Measurements from ENCODE around the gene HIGD2A.

HIGD2A gene

DNA sequence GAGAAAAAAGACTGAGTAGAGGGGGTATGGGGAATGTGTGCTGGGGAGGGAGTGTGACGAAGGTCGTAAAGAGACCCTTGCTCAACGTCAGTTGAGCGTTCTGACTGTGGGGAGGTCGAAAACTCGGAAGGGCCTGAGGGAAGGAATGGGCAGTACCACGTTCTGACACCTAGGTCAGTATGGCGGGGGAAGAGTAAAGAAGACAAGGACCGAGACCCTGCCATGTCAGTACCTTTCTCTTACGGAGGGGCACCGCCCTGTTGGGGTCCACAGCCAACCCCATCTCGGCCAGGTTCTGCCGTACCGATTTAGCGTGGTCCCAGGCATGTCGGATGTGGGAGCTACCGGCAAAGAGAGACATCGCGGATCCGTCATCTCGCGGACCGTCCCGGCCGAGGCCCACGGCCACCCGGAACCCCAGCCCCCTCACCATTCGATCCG, 528 bp upstream of the HIGD2A start:
- TF ChIP-seq, protein P1, sequence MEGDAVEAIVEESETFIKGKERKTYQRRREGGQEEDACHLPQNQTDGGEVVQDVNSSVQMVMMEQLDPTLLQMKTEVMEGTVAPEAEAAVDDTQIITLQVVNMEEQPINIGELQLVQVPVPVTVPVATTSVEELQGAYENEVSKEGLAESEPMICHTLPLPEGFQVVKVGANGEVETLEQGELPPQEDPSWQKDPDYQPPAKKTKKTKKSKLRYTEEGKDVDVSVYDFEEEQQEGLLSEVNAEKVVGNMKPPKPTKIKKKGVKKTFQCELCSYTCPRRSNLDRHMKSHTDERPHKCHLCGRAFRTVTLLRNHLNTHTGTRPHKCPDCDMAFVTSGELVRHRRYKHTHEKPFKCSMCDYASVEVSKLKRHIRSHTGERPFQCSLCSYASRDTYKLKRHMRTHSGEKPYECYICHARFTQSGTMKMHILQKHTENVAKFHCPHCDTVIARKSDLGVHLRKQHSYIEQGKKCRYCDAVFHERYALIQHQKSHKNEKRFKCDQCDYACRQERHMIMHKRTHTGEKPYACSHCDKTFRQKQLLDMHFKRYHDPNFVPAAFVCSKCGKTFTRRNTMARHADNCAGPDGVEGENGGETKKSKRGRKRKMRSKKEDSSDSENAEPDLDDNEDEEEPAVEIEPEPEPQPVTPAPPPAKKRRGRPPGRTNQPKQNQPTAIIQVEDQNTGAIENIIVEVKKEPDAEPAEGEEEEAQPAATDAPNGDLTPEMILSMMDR (conservative IDR thresholded peaks at IDR 0.05): no peak
- no peak for TF ChIP-seq ZFX (IDR thresholded peaks at IDR 0.05)

DNA sequence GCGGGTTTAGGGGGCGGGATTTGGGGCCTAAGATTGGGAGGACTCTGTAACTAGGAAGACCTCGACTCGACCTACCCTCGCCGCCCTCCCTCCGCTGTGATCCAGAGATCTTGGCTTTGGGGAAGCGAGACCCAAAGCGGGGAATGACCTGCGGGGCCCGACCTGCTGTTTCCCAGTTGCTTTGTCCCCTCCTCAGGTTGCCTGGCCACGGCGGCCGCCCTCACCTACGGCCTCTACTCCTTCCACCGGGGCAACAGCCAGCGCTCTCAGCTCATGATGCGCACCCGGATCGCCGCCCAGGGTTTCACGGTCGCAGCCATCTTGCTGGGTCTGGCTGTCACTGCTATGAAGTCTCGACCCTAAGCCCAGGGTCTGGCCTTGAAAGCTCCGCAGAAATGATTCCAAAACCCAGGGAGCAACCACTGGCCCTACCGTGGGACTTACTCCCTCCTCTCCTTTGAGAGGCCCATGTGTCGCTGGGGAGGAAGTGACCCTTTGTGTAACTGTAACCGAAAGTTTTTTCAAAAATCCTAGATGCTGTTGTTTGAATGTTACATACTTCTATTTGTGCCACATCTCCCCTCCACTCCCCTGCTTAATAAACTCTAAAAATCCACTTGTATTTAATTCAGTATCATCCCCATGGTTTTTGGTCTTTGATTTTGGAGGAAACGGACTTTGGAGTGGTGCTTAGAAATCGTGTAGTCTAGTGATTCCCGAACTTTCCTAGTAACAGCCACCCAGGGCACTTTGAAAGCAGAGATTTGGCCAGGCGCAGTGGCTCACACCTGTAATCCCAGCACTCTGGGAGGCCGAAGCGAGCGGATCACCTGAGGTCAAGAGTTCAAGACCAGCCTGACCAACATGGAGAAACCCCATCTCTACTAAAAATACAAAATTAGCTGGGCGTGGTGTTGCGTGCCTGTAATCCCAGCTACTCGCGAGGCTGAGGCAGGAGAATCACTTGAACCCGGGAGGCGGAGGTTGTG, 878 bp downstream of the HIGD2A start:
- H3K27ac ChIP-seq: peak overlapping the region; percentile 94
- TF ChIP-seq, protein P1 (conservative IDR thresholded peaks at IDR 0.05): no peak
- no peak for TF ChIP-seq ZFX (IDR thresholded peaks at IDR 0.05)

More for the DNA sequence above, 528 bp upstream of the HIGD2A start:
- peak overlapping the region; percentile 94 for H3K27ac ChIP-seq

DNA sequence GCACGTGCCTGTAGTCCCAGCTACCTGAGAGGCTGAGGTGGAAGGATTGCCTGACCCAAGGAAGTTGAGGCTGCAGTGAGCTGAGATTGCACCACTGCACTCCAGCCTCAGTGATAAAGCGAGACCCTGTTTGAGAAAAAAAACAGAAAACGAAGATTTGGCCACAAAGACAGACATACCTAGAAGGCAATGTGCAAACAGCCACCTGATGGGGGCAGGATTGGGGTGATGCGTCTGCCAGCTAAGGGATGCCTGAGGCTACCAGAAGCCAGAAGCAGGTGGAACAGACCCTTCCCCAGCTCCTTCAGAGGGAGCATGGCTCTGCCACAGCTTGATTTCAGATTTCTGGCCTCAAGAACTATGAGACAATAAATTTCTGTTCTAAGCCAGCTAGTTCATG, 2.9 kb downstream of the HIGD2A start:
- no peak overlapping the region for H3K27ac ChIP-seq
- TF ChIP-seq, protein P1 (conservative IDR thresholded peaks at IDR 0.05): no peak
- no peak for TF ChIP-seq ZFX (IDR thresholded peaks at IDR 0.05)

DNA sequence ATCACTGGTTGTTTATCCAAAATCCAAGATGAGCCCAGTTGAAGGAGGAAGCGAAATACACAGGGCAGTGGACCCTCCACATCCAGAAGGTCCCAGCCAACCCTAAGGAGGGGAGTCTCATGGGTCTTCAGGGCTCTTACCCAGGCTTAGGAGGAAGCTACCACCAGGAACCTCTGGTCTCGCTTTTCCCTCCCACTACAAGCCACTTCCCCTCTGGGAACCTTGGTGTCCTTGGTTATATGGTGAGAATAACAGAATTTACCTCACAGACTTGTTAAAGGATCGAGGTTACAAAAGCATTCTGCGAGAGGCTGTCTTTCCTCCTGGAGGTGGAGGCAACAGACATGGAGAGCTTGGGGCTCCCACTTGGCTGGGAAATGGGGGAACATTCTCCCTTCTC, 3.4 kb downstream of the HIGD2A start:
- TF ChIP-seq ZFX (IDR thresholded peaks at IDR 0.05): no peak
- TF ChIP-seq, protein P1 (conservative IDR thresholded peaks at IDR 0.05): no peak
- no peak overlapping the region for H3K27ac ChIP-seq

DNA sequence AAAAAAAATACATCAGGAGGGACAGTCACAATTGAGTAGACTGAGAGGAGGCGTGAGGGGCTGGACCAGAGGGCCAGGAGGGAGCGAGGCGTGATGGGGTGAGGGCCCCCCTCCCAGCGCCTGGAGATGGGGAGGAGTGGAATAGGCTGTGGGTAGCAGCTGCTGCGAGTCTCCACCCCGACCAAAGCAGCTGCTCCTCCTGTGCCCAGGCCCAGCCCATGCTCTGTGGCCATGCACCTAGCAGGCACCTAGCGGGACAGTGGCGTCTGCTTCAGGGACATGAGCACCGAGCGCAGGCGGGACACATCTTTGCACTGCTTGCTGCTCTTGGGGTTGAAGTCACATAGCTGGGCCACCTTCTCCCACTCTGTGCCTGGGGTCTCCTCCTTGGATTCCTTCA, 4.0 kb downstream of the HIGD2A start:
- no peak for TF ChIP-seq ZFX (IDR thresholded peaks at IDR 0.05)
- TF ChIP-seq, protein P1 (conservative IDR thresholded peaks at IDR 0.05): no peak
- H3K27ac ChIP-seq: no peak overlapping the region

DNA sequence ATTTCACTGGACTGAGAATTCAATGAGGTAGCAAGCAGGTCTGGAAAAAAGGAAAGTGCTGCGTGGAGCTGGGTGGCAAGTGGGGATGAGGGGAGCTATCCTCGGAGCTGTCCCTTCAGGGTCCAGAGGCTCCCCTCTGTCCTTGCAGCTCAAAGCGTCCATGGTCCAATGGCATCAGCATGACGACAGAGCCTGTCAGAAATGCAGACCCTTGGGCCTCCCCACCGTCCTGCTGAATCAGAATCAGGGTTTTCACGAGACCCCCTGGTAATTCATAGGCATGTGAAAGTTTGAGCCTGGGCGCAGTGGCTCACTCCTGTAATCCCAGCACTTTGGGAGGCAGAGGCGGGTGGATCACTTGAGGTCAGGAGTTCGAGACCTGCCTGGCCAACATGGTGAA, 5.5 kb downstream of the HIGD2A start:
- TF ChIP-seq, protein P1 (conservative IDR thresholded peaks at IDR 0.05): no peak
- no peak overlapping the region for H3K27ac ChIP-seq

DNA sequence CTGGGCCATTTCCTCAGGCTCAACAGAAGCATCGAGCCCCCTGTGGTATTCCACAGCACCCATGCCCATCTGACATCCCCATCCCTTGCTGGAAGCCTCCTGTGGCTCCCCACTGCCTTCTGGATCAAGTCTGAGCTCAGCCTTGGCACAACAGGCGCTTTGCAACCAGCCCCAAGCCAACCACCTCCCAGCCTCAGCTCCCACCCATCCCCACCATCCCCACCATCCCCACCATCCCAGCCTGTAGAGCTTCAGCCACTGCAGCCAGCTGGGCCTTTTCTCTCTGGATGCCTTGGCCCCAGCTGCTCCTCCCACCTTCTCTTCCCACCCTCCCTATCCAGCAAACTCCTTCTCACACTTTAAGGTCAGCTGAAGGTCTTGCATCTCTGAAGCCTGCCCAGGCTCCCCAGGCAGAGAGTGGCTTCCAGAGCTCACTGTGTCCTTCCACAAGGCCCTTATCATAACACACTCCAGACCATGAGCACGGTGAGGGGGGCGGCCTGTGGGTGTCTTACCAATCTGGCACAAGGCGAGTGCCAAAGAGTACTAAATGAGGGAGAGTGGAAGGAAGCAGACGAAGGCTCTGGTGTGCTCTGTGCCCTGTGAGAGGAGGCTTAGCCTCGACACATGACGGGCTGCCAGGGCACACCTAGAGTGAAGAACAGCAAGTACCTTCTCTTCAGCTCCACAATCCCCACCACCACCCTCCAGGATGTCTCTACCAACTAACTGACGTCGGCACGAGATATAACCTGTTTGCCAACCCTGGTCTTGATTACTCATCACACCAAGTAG, 6.5 kb downstream of the HIGD2A start:
- no peak overlapping the region for H3K27ac ChIP-seq
- no peak for TF ChIP-seq ZFX (IDR thresholded peaks at IDR 0.05)
- TF ChIP-seq, protein P1 (conservative IDR thresholded peaks at IDR 0.05): no peak
